SK-N-SH (cell line): ENCODE results near the gene CUEDC2.

Experiments
- CTCF ChIP-seq: fragments of 200-600 bp; sonication (generic); IDR thresholded peaks from 2 replicates; pipeline ENCODE4 v1.6.1; 2017; ENCODE audit warnings: antibody characterized with exemption, mild to moderate bottlenecking, moderate library complexity
- ELF1 ChIP-seq: IDR thresholded peaks from 2 replicates; pipeline ENCODE4 v1.4.0; 2012
- FOXJ3 ChIP-seq: sonication (generic); formaldehyde crosslinking; IDR thresholded peaks from 2 replicates; pipeline ENCODE4 v1.5.1; 2020; ENCODE audit warnings: mild to moderate bottlenecking, missing genetic modification reagents
- GATA2 ChIP-seq: sonication (generic); formaldehyde crosslinking; IDR thresholded peaks from 2 replicates; pipeline ENCODE4 v1.5.0; 2020; ENCODE audit warnings: mild to moderate bottlenecking, missing genetic modification reagents
- NRF1 ChIP-seq: IDR thresholded peaks from 2 replicates; pipeline ENCODE4 v1.6.1; 2012; ENCODE audit warnings: low read depth, mild to moderate bottlenecking, low read length
- RAD21 ChIP-seq: IDR thresholded peaks from 2 replicates; pipeline ENCODE4 v1.6.1; 2012; ENCODE audit warnings: mild to moderate bottlenecking, low read length
- SMC3 ChIP-seq: IDR thresholded peaks from 2 replicates; pipeline ENCODE4 v1.6.1; 2012; ENCODE audit warnings: low read depth, low read length, improper control_type of control experiment
- USF1 ChIP-seq: IDR thresholded peaks from 2 replicates; pipeline ENCODE4 v1.4.0; 2012; ENCODE audit warnings: low read depth, borderline replicate concordance
- USF2 ChIP-seq: fragments of 150-350 bp; IDR thresholded peaks from 2 replicates; pipeline ENCODE4 v1.6.1; 2017; ENCODE audit warnings: antibody characterized with exemption, low read length, low read depth, borderline replicate concordance
- ZBTB33 ChIP-seq: IDR thresholded peaks from 2 replicates; pipeline ENCODE4 v1.4.0; 2012; ENCODE audit warnings: low read depth, borderline replicate concordance

GRCh38 chr10:102453502-102453901, 21.1 kb upstream of the CUEDC2 start:
- no peak for TF ChIP-seq ELF1
- no peak for TF ChIP-seq RAD21
- no peak for TF ChIP-seq CTCF
- no peak for TF ChIP-seq USF2
- TF ChIP-seq FOXJ3 (CRISPR knock-in tag), result no peak
- TF ChIP-seq NRF1, result no peak
- no peak for TF ChIP-seq GATA2
- TF ChIP-seq USF1, result no peak
- no peak for TF ChIP-seq ZBTB33
- TF ChIP-seq SMC3, result no peak
